HCT116 (cell line): ENCODE measurements around the gene GAB2.

ENCODE experiments used
- EZH2 ChIP-seq: fragments of 200-600 bp; sonication (generic); IDR thresholded peaks from 2 replicates; pipeline ENCODE4 v1.6.1; 2017; ENCODE audit warnings: antibody characterized with exemption, mixed run types
- EZH2phosphoT487 ChIP-seq: fragments of 200-600 bp; IDR thresholded peaks from 2 replicates; pipeline ENCODE4 v1.6.1; 2018; ENCODE audit warnings: antibody characterized with exemption, borderline replicate concordance
- POLR2A ChIP-seq: IDR thresholded peaks from 2 replicates; pipeline ENCODE4 v1.7.0; 2011; ENCODE audit warnings: borderline replicate concordance; ENCODE audit not compliant: insufficient read depth, insufficient read length; ENCODE audit errors: extremely low read depth
- POLR2AphosphoS5 ChIP-seq: IDR thresholded peaks from 2 replicates; pipeline ENCODE4 v1.6.1; 2011; ENCODE audit warnings: mild to moderate bottlenecking, low read depth, low read length, moderate library complexity
- RAD21 ChIP-seq: IDR thresholded peaks from 2 replicates; pipeline ENCODE4 v1.6.1; 2012; ENCODE audit warnings: low read depth, mild to moderate bottlenecking
- SIN3A ChIP-seq: IDR thresholded peaks from 2 replicates; pipeline ENCODE4 v1.6.1; 2012; ENCODE audit warnings: low read depth
- SP1 ChIP-seq: IDR thresholded peaks from 2 replicates; pipeline ENCODE4 v1.6.1; 2012; ENCODE audit warnings: low read depth
- TCF7L2 ChIP-seq: IDR thresholded peaks from 2 replicates; pipeline ENCODE4 v1.7.0; 2011; ENCODE audit warnings: borderline replicate concordance, inconsistent platforms; ENCODE audit not compliant: insufficient read depth, insufficient read length; ENCODE audit errors: extremely low read depth
- YY1 ChIP-seq: IDR thresholded peaks from 2 replicates; pipeline ENCODE4 v1.6.1; 2011; ENCODE audit warnings: low read length, low read depth, moderate library complexity, mild to moderate bottlenecking; ENCODE audit not compliant: insufficient replicate concordance; ENCODE audit errors: extremely low read depth
- TF ChIP-seq, protein P1 (sequence below): IDR thresholded peaks from 2 replicates; pipeline ENCODE4 v1.6.1; 2011; ENCODE audit warnings: mild to moderate bottlenecking, low read length, moderate library complexity; ENCODE audit not compliant: insufficient replicate concordance; ENCODE audit errors: extremely low read depth
- TF ChIP-seq, protein P2 (sequence below), 3 experiments: fragments of 200-600 bp in 1 of 3; sonication (generic) in 1 of 3; IDR thresholded peaks in 2 of 3; conservative IDR thresholded peaks in 1 of 3; 2 replicates each; pipeline ENCODE4 v1.5.1; 2012 to 2017; ENCODE audit warnings: low read depth in 2 of 3, low read length in 2 of 3, antibody characterized with exemption in 1 of 3, borderline replicate concordance in 1 of 3, control low read depth in 1 of 3, mild to moderate bottlenecking in 1 of 3, mixed read lengths in 1 of 3, mixed run types in 1 of 3, moderate library complexity in 1 of 3; ENCODE audit not compliant: insufficient read depth in 1 of 3
- TF ChIP-seq, protein P3 (sequence below): IDR thresholded peaks from 2 replicates; pipeline ENCODE4 v1.6.1; 2012; ENCODE audit warnings: low read depth
- TF ChIP-seq, protein P4 (sequence below): IDR thresholded peaks from 2 replicates; pipeline ENCODE4 v1.6.1; 2012

DNA sequence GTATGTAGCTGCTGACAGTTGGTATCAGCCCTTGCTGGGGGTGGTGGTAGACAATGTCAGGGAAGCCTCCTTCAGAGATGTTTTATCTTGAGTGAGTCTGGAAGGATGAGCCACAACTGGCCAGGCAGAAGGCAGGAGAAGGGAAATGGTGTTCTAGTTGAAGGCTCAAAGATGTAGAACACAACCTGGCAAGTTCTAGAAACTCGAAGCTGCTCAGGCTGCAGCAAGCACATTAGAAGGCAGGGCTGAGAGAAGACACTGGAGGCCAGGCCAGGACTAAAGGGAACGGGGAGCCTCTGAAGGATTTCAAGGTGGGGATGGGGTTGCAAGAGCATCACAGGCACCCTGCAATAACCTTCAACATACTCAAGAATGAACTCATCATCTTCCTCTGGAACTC, 188.5 kb downstream of the GAB2 start:
- TF ChIP-seq POLR2AphosphoS5: no peak
- TF ChIP-seq, protein P1, sequence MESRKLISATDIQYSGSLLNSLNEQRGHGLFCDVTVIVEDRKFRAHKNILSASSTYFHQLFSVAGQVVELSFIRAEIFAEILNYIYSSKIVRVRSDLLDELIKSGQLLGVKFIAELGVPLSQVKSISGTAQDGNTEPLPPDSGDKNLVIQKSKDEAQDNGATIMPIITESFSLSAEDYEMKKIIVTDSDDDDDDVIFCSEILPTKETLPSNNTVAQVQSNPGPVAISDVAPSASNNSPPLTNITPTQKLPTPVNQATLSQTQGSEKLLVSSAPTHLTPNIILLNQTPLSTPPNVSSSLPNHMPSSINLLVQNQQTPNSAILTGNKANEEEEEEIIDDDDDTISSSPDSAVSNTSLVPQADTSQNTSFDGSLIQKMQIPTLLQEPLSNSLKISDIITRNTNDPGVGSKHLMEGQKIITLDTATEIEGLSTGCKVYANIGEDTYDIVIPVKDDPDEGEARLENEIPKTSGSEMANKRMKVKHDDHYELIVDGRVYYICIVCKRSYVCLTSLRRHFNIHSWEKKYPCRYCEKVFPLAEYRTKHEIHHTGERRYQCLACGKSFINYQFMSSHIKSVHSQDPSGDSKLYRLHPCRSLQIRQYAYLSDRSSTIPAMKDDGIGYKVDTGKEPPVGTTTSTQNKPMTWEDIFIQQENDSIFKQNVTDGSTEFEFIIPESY: no peak
- TF ChIP-seq, protein P2, sequence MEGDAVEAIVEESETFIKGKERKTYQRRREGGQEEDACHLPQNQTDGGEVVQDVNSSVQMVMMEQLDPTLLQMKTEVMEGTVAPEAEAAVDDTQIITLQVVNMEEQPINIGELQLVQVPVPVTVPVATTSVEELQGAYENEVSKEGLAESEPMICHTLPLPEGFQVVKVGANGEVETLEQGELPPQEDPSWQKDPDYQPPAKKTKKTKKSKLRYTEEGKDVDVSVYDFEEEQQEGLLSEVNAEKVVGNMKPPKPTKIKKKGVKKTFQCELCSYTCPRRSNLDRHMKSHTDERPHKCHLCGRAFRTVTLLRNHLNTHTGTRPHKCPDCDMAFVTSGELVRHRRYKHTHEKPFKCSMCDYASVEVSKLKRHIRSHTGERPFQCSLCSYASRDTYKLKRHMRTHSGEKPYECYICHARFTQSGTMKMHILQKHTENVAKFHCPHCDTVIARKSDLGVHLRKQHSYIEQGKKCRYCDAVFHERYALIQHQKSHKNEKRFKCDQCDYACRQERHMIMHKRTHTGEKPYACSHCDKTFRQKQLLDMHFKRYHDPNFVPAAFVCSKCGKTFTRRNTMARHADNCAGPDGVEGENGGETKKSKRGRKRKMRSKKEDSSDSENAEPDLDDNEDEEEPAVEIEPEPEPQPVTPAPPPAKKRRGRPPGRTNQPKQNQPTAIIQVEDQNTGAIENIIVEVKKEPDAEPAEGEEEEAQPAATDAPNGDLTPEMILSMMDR (IDR thresholded peaks at IDR 0.05 in 2 of 3, conservative IDR thresholded peaks at IDR 0.05 in 1 of 3; ENCODE audit: borderline replicate concordance in 1 of 3, insufficient read depth in 1 of 3, low read depth in 2 of 3, low read length in 2 of 3): no peak
- TF ChIP-seq, protein P3, sequence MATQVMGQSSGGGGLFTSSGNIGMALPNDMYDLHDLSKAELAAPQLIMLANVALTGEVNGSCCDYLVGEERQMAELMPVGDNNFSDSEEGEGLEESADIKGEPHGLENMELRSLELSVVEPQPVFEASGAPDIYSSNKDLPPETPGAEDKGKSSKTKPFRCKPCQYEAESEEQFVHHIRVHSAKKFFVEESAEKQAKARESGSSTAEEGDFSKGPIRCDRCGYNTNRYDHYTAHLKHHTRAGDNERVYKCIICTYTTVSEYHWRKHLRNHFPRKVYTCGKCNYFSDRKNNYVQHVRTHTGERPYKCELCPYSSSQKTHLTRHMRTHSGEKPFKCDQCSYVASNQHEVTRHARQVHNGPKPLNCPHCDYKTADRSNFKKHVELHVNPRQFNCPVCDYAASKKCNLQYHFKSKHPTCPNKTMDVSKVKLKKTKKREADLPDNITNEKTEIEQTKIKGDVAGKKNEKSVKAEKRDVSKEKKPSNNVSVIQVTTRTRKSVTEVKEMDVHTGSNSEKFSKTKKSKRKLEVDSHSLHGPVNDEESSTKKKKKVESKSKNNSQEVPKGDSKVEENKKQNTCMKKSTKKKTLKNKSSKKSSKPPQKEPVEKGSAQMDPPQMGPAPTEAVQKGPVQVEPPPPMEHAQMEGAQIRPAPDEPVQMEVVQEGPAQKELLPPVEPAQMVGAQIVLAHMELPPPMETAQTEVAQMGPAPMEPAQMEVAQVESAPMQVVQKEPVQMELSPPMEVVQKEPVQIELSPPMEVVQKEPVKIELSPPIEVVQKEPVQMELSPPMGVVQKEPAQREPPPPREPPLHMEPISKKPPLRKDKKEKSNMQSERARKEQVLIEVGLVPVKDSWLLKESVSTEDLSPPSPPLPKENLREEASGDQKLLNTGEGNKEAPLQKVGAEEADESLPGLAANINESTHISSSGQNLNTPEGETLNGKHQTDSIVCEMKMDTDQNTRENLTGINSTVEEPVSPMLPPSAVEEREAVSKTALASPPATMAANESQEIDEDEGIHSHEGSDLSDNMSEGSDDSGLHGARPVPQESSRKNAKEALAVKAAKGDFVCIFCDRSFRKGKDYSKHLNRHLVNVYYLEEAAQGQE: no peak
- no peak for TF ChIP-seq YY1
- TF ChIP-seq TCF7L2: no peak
- no peak for TF ChIP-seq EZH2
- TF ChIP-seq RAD21: no peak
- TF ChIP-seq EZH2phosphoT487: no peak
- no peak for TF ChIP-seq SP1
- no peak for TF ChIP-seq POLR2A
- no peak for TF ChIP-seq SIN3A
- TF ChIP-seq, protein P4, sequence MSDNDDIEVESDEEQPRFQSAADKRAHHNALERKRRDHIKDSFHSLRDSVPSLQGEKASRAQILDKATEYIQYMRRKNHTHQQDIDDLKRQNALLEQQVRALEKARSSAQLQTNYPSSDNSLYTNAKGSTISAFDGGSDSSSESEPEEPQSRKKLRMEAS: no peak
